T-cell (primary cell): Measurements from ENCODE around the gene MYO1D. TPM values are rescaled to one million over a fixed set of nuclear protein-coding genes. Genes with fewer than 3 reads are reported as not detected.

Experiments
- ATAC-seq, 4 experiments: fragments of 200-7000 bp in 3 of 4; fragments of 150-1000 bp in 1 of 4; cut with Tn5 transposase; replicated peaks in 1 of 4; 1 replicate in 3 of 4; 2 replicates in 1 of 4; pipeline ENCODE4 v1.10.0; 2021; ENCODE audit warnings: moderate library complexity in 3 of 4, mild to moderate bottlenecking in 2 of 4, moderate number of reproducible peaks in 1 of 4
- CTCF ChIA-PET, 2 donors: fragments of 300-600 bp; sonication (Branson Sonifier 250); formaldehyde crosslinking; loops; one replicate each; lab custom pipeline; 2022; ENCODE audit warnings: antibody characterized with exemption in 2 of 2; lab: Charles Lee
- POLR2A ChIA-PET, 2 donors: fragments of 300-600 bp; sonication (Branson Sonifier 250); formaldehyde crosslinking; loops; one replicate each; lab custom pipeline; 2022; ENCODE audit warnings: antibody characterized with exemption in 2 of 2; lab: Charles Lee
- DNase-seq, 35 experiments: peaks; one replicate each; pipeline versions ENCODE4 v3.0.0 to v3.0.0-alpha.2; 2013 to 2023
- H3K27ac ChIP-seq: one replicate; pipeline ENCODE4 v1.5.1; 2013; ENCODE audit warnings: low read length
- H3K27me3 ChIP-seq, 2 experiments: replicated peaks in 1 of 2; 1 replicate in 1 of 2; 2 replicates in 1 of 2; pipeline versions ENCODE4 v1.6.1 to v1.7.0; 2013; ENCODE audit warnings: low read length in 1 of 2, mixed read lengths in 1 of 2; ENCODE audit not compliant: control insufficient read depth in 2 of 2, insufficient read depth in 2 of 2; ENCODE audit errors: extremely low read depth in 1 of 2
- H3K36me3 ChIP-seq, 2 donors: 1 replicate in 1 of 2; 2 replicates in 1 of 2; pipeline versions ENCODE4 v1.6.1 to v1.7.0; 2013; ENCODE audit warnings: low read length in 1 of 2; ENCODE audit not compliant: control insufficient read depth in 2 of 2, insufficient read depth in 1 of 2; ENCODE audit errors: extremely low read depth in 1 of 2
- H3K4me1 ChIP-seq, 2 experiments: 1 replicate in 1 of 2; 2 replicates in 1 of 2; pipeline versions ENCODE4 v1.6.1 to v1.7.0; 2013; ENCODE audit warnings: low read length in 2 of 2, mixed read lengths in 1 of 2; ENCODE audit not compliant: insufficient read depth in 2 of 2, control insufficient read depth in 1 of 2; ENCODE audit errors: extremely low read depth in 1 of 2
- H3K4me3 ChIP-seq, 2 donors: 1 replicate in 1 of 2; 2 replicates in 1 of 2; pipeline versions ENCODE4 v1.5.1 to v1.7.0; 2013; ENCODE audit warnings: mild to moderate bottlenecking in 2 of 2, low read length in 1 of 2, moderate library complexity in 1 of 2; ENCODE audit not compliant: control insufficient read depth in 1 of 2; ENCODE audit errors: extremely low read depth in 1 of 2
- H3K9me3 ChIP-seq: 2 replicates; pipeline ENCODE4 v1.7.0; 2013
- H3K27ac Mint-ChIP-seq, 2 donors: one replicate each; pipeline ENCODE4 v1.8.0; 2020 to 2021; ENCODE audit warnings: mild to moderate bottlenecking in 2 of 2, mixed read lengths in 2 of 2
- H3K27me3 Mint-ChIP-seq, 2 donors: one replicate each; pipeline ENCODE4 v1.8.0; 2021 to 2022; ENCODE audit warnings: mixed read lengths in 2 of 2
- H3K36me3 Mint-ChIP-seq: one replicate; pipeline ENCODE4 v1.8.0; 2021; ENCODE audit warnings: mixed read lengths
- H3K4me1 Mint-ChIP-seq, 3 donors: one replicate each; pipeline ENCODE4 v1.8.0; 2020 to 2022; ENCODE audit warnings: mixed read lengths in 3 of 3, mild to moderate bottlenecking in 1 of 3
- H3K4me3 Mint-ChIP-seq, 3 donors: one replicate each; pipeline ENCODE4 v1.8.0; 2020 to 2022; ENCODE audit warnings: mild to moderate bottlenecking in 3 of 3, mixed read lengths in 3 of 3, moderate library complexity in 3 of 3
- H3K9me3 Mint-ChIP-seq, 3 donors: one replicate each; pipeline ENCODE4 v1.8.0; 2020 to 2022; ENCODE audit warnings: mixed read lengths in 3 of 3
- WGBS: methylation state at CpG from one replicate; pipeline ENCODE4 v1.1.5; 2013; ENCODE audit warnings: missing lambda C conversion rate; ENCODE audit not compliant: insufficient coverage; 5-methylcytosine and 5-hydroxymethylcytosine counted together
- total RNA-seq, 35 experiments: library from RNA in 6 of 35; stranded (reverse) in 6 of 35; fragments of 120-200 nt in 1 of 35; gene quantifications; one replicate each; pipeline versions ENCODE4 v1.2.1 to v1.2.4 and lab custom pipeline; 2013 to 2026

The MYO1D gene
- total RNA-seq, 5 donors from 2014 or later (not counting 1 experiment from before 2014, with no cell fraction given) = 8.3 to 11.1 (median 9.5) TPM

DNA sequence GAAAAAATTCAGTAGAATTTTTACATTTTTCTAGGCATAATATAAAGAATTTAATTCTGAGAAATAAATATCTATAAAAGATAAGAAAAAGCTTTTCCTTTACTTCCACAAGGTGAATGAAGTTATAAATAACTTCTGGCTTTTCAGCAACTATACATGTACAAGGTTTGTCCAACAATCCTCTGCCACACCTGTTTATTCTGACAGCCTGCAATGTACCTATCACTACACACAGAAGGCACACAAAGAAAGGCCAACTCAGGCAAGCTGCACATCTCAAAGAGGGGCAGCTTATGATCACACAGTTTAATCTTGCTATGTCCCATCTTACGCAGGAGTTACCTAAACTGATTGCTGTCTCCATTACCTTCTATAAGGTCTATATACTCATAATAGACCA, 120.2 kb downstream of the MYO1D start:
- H3K9me3 Mint-ChIP-seq = no peaks in the 10 kb centered on the region
- no peak overlapping the region for H3K27ac Mint-ChIP-seq
- ChIA-PET CTCF (interaction anchor here (0.5 to 2.3 kb wide), 7 partner anchors 48 to 555 kb away, joined by 3 to 17 read pairs (median 5); partner anchors contain the start of gene MYO1D (in 1 of the 2)), POLR2A (interaction anchor here in 1 of 2 donors (0.6 kb wide), 1 partner anchor 55 kb away, joined by 3 read pairs; no protein-coding TSS in a partner anchor)
- 100% methylated on average over 1 of the region's 1 CpG for WGBS
- Histone ChIP-seq H3K27ac (no peak overlapping the region), H3K9me3 (no peaks in the 10 kb centered on the region), H3K36me3 (no peaks in the 10 kb centered on the region), H3K27me3 (no peaks in the 10 kb centered on the region), H3K4me1 (peaks cover 0 to 2% of the 10 kb centered on the region in 2 experiments), H3K4me3 (no peak overlapping the region)
- ATAC-seq (no peak), DNase-seq (no peak)
- no peak overlapping the region for H3K4me3 Mint-ChIP-seq
- peaks cover 15% of the 10 kb centered on the region for H3K36me3 Mint-ChIP-seq
- no peaks in the 10 kb centered on the region for H3K27me3 Mint-ChIP-seq
- peaks cover 12 to 16% (median 13%) of the 10 kb centered on the region in 3 donors for H3K4me1 Mint-ChIP-seq

DNA sequence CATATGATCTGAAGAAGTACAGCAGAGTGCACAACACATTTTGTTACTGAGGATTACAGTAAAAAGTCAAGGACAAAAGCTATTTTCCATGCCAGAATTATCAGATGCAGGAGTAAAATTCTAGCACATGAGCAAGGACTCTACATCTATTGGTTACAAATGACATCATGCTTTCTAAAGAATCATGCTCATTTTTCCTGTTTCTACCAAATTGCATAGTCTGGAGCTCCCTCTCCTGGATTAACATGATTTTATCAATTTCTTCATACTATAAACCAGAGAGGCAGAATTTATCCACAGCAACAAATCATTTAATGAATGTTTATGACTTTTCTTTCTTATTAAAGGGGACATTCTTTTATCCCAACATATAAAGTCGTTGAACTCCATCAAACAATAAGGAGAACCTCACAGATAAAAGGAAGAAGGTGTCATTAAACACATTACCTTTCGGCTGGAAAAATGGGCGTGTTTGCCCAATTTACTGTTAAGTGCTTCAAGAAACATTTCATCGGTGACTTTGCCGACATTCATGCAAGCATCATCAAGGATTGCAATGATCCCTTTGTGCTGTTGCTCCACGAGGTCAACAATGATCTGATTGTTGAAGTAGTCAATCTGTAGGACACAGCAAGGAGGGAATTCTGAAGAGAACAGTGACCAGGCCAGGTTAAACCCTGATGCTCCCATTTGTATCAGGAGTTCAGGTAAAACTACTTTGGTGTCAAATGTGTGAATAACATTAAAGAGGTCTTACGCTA, 121.7 kb downstream of the MYO1D start:
- POLR2A ChIA-PET = no interaction called here
- no peak overlapping the region for H3K27ac ChIP-seq
- Mint-ChIP-seq H3K4me3 (no peak overlapping the region), H3K36me3 (peaks cover 9% of the 10 kb centered on the region), H3K27me3 (no peaks in the 10 kb centered on the region), H3K9me3 (no peaks in the 10 kb centered on the region), H3K4me1 (peaks cover 12 to 15% (median 13%) of the 10 kb centered on the region in 3 donors), H3K27ac (no peak overlapping the region)
- DNase-seq (peak in 2 of 35 experiments; percentile 4 to 70), ATAC-seq (peak; percentile 61 to 84 (median 74))
- 92% methylated on average over 4 of the region's 7 CpGs for WGBS
- no peaks in the 10 kb centered on the region for H3K36me3 ChIP-seq
- no peaks in the 10 kb centered on the region for H3K9me3 ChIP-seq
- H3K27me3 ChIP-seq = no peaks in the 10 kb centered on the region
- CTCF ChIA-PET = interaction anchor here (0.6 to 2.6 kb wide), 8 partner anchors 15 to 294 kb away, joined by 3 to 24 read pairs (median 4); partner anchors contain the start of gene MYO1D (in 1 of the 2)
- H3K4me3 ChIP-seq = no peak overlapping the region
- H3K4me1 ChIP-seq = peaks cover 0 to 2% of the 10 kb centered on the region in 2 experiments

DNA sequence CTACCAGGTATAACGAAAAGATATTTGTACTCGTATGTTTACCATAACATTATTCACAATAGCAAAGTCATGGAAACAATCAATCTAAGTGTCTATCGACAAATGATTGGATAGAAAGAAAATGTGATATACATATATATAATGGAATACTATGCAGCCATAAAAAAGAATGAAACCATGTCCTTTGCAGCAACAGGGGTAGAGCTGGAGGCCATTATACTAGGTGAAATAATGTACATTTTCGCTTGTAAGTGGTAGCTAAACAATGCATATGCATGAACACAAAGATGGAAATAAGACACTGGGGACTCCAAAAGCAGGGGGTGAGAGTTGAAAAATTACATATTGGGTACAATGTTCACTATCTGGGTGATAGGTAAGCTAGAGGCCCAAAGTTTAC, 124.0 kb downstream of the MYO1D start:
- POLR2A ChIA-PET = no interaction called here
- H3K27me3 Mint-ChIP-seq = no peaks in the 10 kb centered on the region
- no peaks in the 10 kb centered on the region for H3K9me3 Mint-ChIP-seq
- CTCF ChIA-PET = interaction anchor here (0.7 to 2.6 kb wide), 4 partner anchors 268 to 910 kb away, joined by 3 to 24 read pairs (median 12); no protein-coding TSS in a partner anchor
- Histone ChIP-seq H3K36me3 (no peaks in the 10 kb centered on the region), H3K27ac (no peak overlapping the region), H3K4me1 (no peaks in the 10 kb centered on the region), H3K9me3 (no peaks in the 10 kb centered on the region), H3K27me3 (no peaks in the 10 kb centered on the region), H3K4me3 (no peak overlapping the region)
- no peak for DNase-seq
- ATAC-seq = no peak
- peaks cover 13% of the 10 kb centered on the region for H3K36me3 Mint-ChIP-seq
- 100% methylated on average over 1 of the region's 4 CpGs for WGBS
- H3K27ac Mint-ChIP-seq = no peak overlapping the region
- peaks cover 0 to 1% (median 0%) of the 10 kb centered on the region in 3 donors for H3K4me1 Mint-ChIP-seq
- H3K4me3 Mint-ChIP-seq = no peak overlapping the region

DNA sequence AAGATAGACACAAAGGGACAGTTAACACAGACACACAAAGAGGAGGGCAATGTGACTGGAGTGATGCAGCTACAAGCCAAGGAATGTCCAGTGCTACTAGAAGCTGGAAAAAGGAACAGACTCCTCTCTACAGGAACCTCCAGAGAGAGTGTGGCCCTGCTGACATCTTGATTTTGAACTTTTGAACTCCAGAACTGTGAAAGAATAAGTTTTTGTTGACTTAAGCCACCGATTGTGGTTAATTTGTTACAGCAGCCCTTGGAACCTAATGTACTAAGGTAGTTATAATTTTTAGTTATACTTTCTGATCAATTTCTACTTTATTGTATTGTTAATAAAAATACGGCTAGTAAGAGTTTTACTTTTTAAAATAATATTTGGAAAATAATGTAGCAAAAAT, 129.1 kb downstream of the MYO1D start:
- Histone ChIP-seq H3K27me3 (no peaks in the 10 kb centered on the region), H3K27ac (no peak overlapping the region), H3K9me3 (no peaks in the 10 kb centered on the region), H3K4me3 (no peak overlapping the region), H3K36me3 (no peaks in the 10 kb centered on the region), H3K4me1 (no peaks in the 10 kb centered on the region)
- Mint-ChIP-seq H3K4me3 (no peak overlapping the region), H3K27ac (no peak overlapping the region), H3K4me1 (no peaks in the 10 kb centered on the region), H3K27me3 (no peaks in the 10 kb centered on the region), H3K36me3 (peaks cover 25% of the 10 kb centered on the region), H3K9me3 (no peaks in the 10 kb centered on the region)
- DNase-seq (no peak), ATAC-seq (no peak)
- POLR2A ChIA-PET = no interaction called here
- no CpG with 5 or more reads among the region's 2 CpGs for WGBS
- CTCF ChIA-PET = interaction anchor here in 1 of 2 donors (1.5 kb wide), 1 partner anchor 13 kb away, joined by 3 read pairs; no protein-coding TSS in a partner anchor

DNA sequence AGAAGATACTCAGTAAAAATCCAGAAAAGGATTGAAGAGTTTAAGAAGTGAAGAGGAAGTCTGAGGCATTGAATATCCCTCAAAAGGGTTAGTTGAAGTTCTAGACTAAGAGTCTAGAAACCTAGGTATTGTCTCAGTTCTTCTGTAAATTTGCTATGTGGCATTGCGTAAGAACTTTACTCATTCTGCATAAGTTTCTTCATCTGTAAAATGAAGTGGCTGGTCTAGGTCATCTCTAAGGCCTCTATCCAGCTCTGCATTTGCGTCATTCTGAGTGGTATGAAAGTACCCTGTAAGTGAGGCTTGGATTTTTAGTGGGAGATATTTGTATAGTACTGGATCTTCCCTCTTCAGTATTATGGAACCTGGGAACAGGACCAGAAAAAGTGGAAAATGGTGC, 130.2 kb downstream of the MYO1D start:
- CTCF ChIA-PET = interaction anchor here in 1 of 2 donors (0.6 kb wide), 1 partner anchor 254 kb away, joined by 3 read pairs; no protein-coding TSS in a partner anchor
- peaks cover 18% of the 10 kb centered on the region for H3K36me3 Mint-ChIP-seq
- H3K27me3 Mint-ChIP-seq = no peaks in the 10 kb centered on the region
- Histone ChIP-seq H3K27ac (no peak overlapping the region), H3K27me3 (no peaks in the 10 kb centered on the region), H3K4me3 (no peak overlapping the region), H3K9me3 (no peaks in the 10 kb centered on the region), H3K4me1 (no peaks in the 10 kb centered on the region), H3K36me3 (no peaks in the 10 kb centered on the region)
- no peak for DNase-seq
- H3K4me1 Mint-ChIP-seq = no peaks in the 10 kb centered on the region
- no peak for ATAC-seq
- H3K27ac Mint-ChIP-seq = no peak overlapping the region
- no peak overlapping the region for H3K4me3 Mint-ChIP-seq
- no peaks in the 10 kb centered on the region for H3K9me3 Mint-ChIP-seq
- POLR2A ChIA-PET = no interaction called here
- WGBS = 100% methylated on average over 2 of the region's 2 CpGs

DNA sequence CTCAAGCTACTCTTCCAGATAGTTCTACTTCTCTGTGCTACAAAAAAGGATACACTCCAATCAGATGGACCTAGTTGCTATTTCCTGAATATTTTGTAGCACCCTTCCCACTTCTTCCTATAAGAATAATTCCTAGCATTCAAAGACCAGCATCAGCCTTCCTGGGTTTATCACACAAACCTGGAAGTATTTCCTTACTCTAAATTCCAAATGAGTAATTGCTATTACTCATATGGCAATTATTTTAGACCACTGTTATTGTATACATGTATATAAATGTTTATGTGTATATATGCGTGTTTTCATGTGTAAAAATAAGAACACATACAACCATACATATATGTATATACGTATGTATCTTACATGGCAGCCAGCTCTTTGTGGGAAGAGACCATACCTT, 130.6 kb downstream of the MYO1D start:
- no peak for DNase-seq
- Mint-ChIP-seq H3K9me3 (no peaks in the 10 kb centered on the region), H3K27ac (no peak overlapping the region), H3K4me1 (no peaks in the 10 kb centered on the region), H3K27me3 (no peaks in the 10 kb centered on the region), H3K36me3 (peaks cover 18% of the 10 kb centered on the region), H3K4me3 (no peak overlapping the region)
- H3K36me3 ChIP-seq = no peaks in the 10 kb centered on the region
- no peak overlapping the region for H3K4me3 ChIP-seq
- CTCF ChIA-PET = no interaction called here
- H3K27me3 ChIP-seq = no peaks in the 10 kb centered on the region
- no peaks in the 10 kb centered on the region for H3K4me1 ChIP-seq
- POLR2A ChIA-PET = no interaction called here
- no peaks in the 10 kb centered on the region for H3K9me3 ChIP-seq
- WGBS = no CpG with 5 or more reads among the region's 2 CpGs
- ATAC-seq = no peak
- H3K27ac ChIP-seq = no peak overlapping the region
